Measurements from ENCODE around the gene XPC.

XPC gene

GRCh38 chr3:14127516-14128161, 50.8 kb downstream of the XPC start:
- Histone ChIP-seq H3K4me3 (peak overlapping the region; percentile 78), H3K27ac (peak overlapping the region; percentile 94 to 95)
- TF ChIP-seq CTCF (IDR thresholded peaks at IDR 0.05), result no peak

GRCh38 chr3:14126887-14127505, 51.4 kb downstream of the XPC start:
- TF ChIP-seq CTCF (IDR thresholded peaks at IDR 0.05), result no peak
- Histone ChIP-seq H3K27ac (peak overlapping the region; percentile 94 to 95), H3K4me3 (peak overlapping the region; percentile 78)
- no peak for DNase-seq (ENCODE audit: low spot score)

More at GRCh38 chr3:14127516-14128161, 50.8 kb downstream of the XPC start:
- no peak for DNase-seq (ENCODE audit: low spot score)

- peak overlapping the region; percentile 78 for H3K4me3 ChIP-seq
- peak overlapping the region; percentile 94 to 95 for H3K27ac ChIP-seq
- no peak for TF ChIP-seq CTCF (IDR thresholded peaks at IDR 0.05)
- DNase-seq (ENCODE audit: low spot score), result no peak
Observed at GRCh38 chr3:14126017-14126886, 52.1 kb downstream of the XPC start.

- peak; percentile 91 for DNase-seq (ENCODE audit: low spot score)
- TF ChIP-seq CTCF (IDR thresholded peaks at IDR 0.05), result no peak
- Histone ChIP-seq H3K4me3 (peak overlapping the region; percentile 78), H3K27ac (peak overlapping the region; percentile 94 to 95)
Observed at GRCh38 chr3:14125193-14126016, 53.0 kb downstream of the XPC start.

- Histone ChIP-seq H3K27ac (peak within 1 kb of the TSS; percentile 94 to 95), H3K4me3 (peak within 1 kb of the TSS; percentile 78)
- peak; percentile 99 for DNase-seq (ENCODE audit: low spot score)
- no peak for TF ChIP-seq CTCF (IDR thresholded peaks at IDR 0.05)
Observed at GRCh38 chr3:14124615-14125192, 53.7 kb downstream of the XPC start, which contains the start of the genes CHCHD4 and TMEM43. Gene CHCHD4, minus strand, starts transcription at chr3:14124870. Its CDS starts 194 bp downstream, at chr3:14124676. Gene TMEM43, plus strand, starts transcription at chr3:14125052. Its CDS starts 142 bp downstream, at chr3:14125194.

- peak; percentile 80 for DNase-seq (ENCODE audit: low spot score)
- peak overlapping the region; percentile 94 to 95 for H3K27ac ChIP-seq
- TF ChIP-seq CTCF (IDR thresholded peaks at IDR 0.05), result no peak
- peak overlapping the region; percentile 78 for H3K4me3 ChIP-seq
Observed at GRCh38 chr3:14124223-14124614, 54.2 kb downstream of the XPC start.
